B cell (primary cell): ENCODE results near the gene MEN1. TPM values are rescaled to one million over a fixed set of nuclear protein-coding genes. Genes with fewer than 3 reads are reported as not detected.
A peak's percentile ranks its signal among the peaks of the same experiment; 100 is the strongest.

Experiments used
- ATAC-seq: fragments of 200-7000 bp; cut with Tn5 transposase; one replicate; pipeline ENCODE4 v1.10.0; 2021; ENCODE audit warnings: low read depth, mild to moderate bottlenecking, moderate number of reproducible peaks, moderate library complexity
- CTCF ChIA-PET: fragments of 350-600 bp; sonication (Branson Sonifier 250); formaldehyde crosslinking; loops from one replicate; lab custom pipeline; 2021; ENCODE audit warnings: antibody characterized with exemption, inconsistent platforms; lab: Charles Lee
- POLR2A ChIA-PET: fragments of 350-600 bp; sonication (Branson Sonifier 250); formaldehyde crosslinking; loops from one replicate; lab custom pipeline; 2021; ENCODE audit warnings: antibody characterized with exemption; lab: Charles Lee
- DNase-seq: peaks from one replicate; pipeline ENCODE4 v3.0.0; 2013
- H2AFZ ChIP-seq: 2 replicates; pipeline ENCODE4 v1.6.1; 2012; ENCODE audit warnings: mild to moderate bottlenecking, low read depth, low read length; ENCODE audit not compliant: insufficient read depth, poor library complexity, severe bottlenecking
- H3K27ac ChIP-seq, 2 donors: 1 replicate in 1 of 2; 2 replicates in 1 of 2; pipeline ENCODE4 v1.5.1; 2012 to 2013; ENCODE audit warnings: low read length in 2 of 2, mild to moderate bottlenecking in 2 of 2, moderate library complexity in 1 of 2
- H3K27me3 ChIP-seq, 4 experiments: fragments of 200-600 bp in 1 of 4; sonication (generic) in 1 of 4; replicated peaks in 1 of 4; 1 replicate in 2 of 4; 2 replicates in 2 of 4; pipeline versions ENCODE4 v1.6.1 to v1.7.0; 2013 to 2016; ENCODE audit warnings: low read length in 3 of 4, mild to moderate bottlenecking in 2 of 4, mixed read lengths in 1 of 4, moderate library complexity in 1 of 4; ENCODE audit not compliant: insufficient read depth in 4 of 4, control insufficient read depth in 3 of 4; ENCODE audit errors: control extremely low read depth in 1 of 4
- H3K36me3 ChIP-seq, 2 experiments: replicated peaks in 1 of 2; 1 replicate in 1 of 2; 2 replicates in 1 of 2; pipeline versions ENCODE4 v1.6.1 to v1.7.1; 2013; ENCODE audit warnings: low read length in 1 of 2; ENCODE audit not compliant: insufficient read depth in 2 of 2, control insufficient read depth in 1 of 2; ENCODE audit errors: control extremely low read depth in 1 of 2, extremely low read depth in 1 of 2
- H3K4me1 ChIP-seq, 2 donors: fragments of 200-600 bp in 1 of 2; sonication (generic) in 1 of 2; 1 replicate in 1 of 2; 2 replicates in 1 of 2; pipeline versions ENCODE4 v1.5.1 to v1.6.1; 2013 to 2017; ENCODE audit warnings: low read length in 2 of 2; ENCODE audit not compliant: control insufficient read depth in 2 of 2, insufficient read depth in 2 of 2
- H3K4me2 ChIP-seq: replicated peaks from 2 replicates; pipeline ENCODE3; 2012; ENCODE audit warnings: mild to moderate bottlenecking, low read depth, low read length; ENCODE audit not compliant: poor library complexity, severe bottlenecking
- H3K4me3 ChIP-seq, 5 experiments: fragments of 200-600 bp in 1 of 5; sonication (generic) in 1 of 5; 1 replicate in 3 of 5; 2 replicates in 2 of 5; pipeline versions ENCODE4 v1.5.1 to v1.7.0; 2011 to 2016; ENCODE audit warnings: low read length in 4 of 5, mild to moderate bottlenecking in 4 of 5, low read depth in 2 of 5, control low read depth in 1 of 5, moderate library complexity in 1 of 5; ENCODE audit not compliant: insufficient read depth in 1 of 5; ENCODE audit errors: control extremely low read depth in 1 of 5, extremely low read depth in 1 of 5
- H3K79me2 ChIP-seq: fragments of 200-600 bp; sonication (generic); one replicate; pipeline ENCODE4 v1.6.0; 2016; ENCODE audit warnings: low read length; ENCODE audit not compliant: control insufficient read depth, insufficient read depth
- H3K9ac ChIP-seq: fragments of 200-600 bp; sonication (generic); 2 replicates; pipeline ENCODE4 v1.6.1; 2017; ENCODE audit warnings: mild to moderate bottlenecking, low read length, moderate library complexity
- H3K9me3 ChIP-seq, 3 donors: one replicate each; pipeline versions ENCODE4 v1.6.1 to v1.7.1; 2013; ENCODE audit warnings: low read length in 2 of 3; ENCODE audit not compliant: control insufficient read depth in 2 of 3, insufficient read depth in 1 of 3; ENCODE audit errors: control extremely low read depth in 1 of 3
- H4K20me1 ChIP-seq: 2 replicates; pipeline ENCODE4 v1.6.0; 2012; ENCODE audit warnings: mild to moderate bottlenecking, low read length; ENCODE audit not compliant: insufficient read depth, control insufficient read depth, poor library complexity, severe bottlenecking
- H3K27ac Mint-ChIP-seq: one replicate; pipeline ENCODE4 v1.8.0; 2021; ENCODE audit warnings: mixed read lengths
- H3K27me3 Mint-ChIP-seq: one replicate; pipeline ENCODE4 v1.8.0; 2021; ENCODE audit warnings: mixed read lengths
- H3K4me1 Mint-ChIP-seq: one replicate; pipeline ENCODE4 v1.8.0; 2021; ENCODE audit warnings: mixed read lengths
- H3K4me3 Mint-ChIP-seq: one replicate; pipeline ENCODE4 v1.8.0; 2021; ENCODE audit warnings: mixed read lengths
- H3K9me3 Mint-ChIP-seq: one replicate; pipeline ENCODE4 v1.8.0; 2022; ENCODE audit warnings: mixed read lengths; ENCODE audit not compliant: insufficient read depth
- CTCF ChIP-seq: fragments of 200-600 bp; IDR thresholded peaks from one replicate; pipeline ENCODE4 v1.8.0; 2022; ENCODE audit warnings: antibody characterized with exemption, mild to moderate bottlenecking
- EZH2 ChIP-seq: IDR thresholded peaks from 2 replicates; pipeline ENCODE4 v1.6.1; 2012; ENCODE audit warnings: borderline replicate concordance, low read depth, mild to moderate bottlenecking, moderate library complexity, low read length; ENCODE audit not compliant: insufficient read depth, poor library complexity, severe bottlenecking
- WGBS: methylation state at CpG from one replicate; pipeline ENCODE4 v1.1.5; 2013; ENCODE audit warnings: missing lambda C conversion rate; ENCODE audit not compliant: insufficient coverage; 5-methylcytosine and 5-hydroxymethylcytosine counted together
- intact Hi-C: fragments of 100-400 bp; cut with micrococcal nuclease; formaldehyde crosslinking; loops from one replicate; pipeline ENCODE4 v1.10.0; 2022
- polyA plus RNA-seq: library from polyadenylated mRNA; depleted of rRNA; stranded (reverse); fragments of >200 nt; gene quantifications from 2 replicates; pipeline ENCODE4 v1.2.3, GENCODE V29; 2012
- total RNA-seq, 2 donors: library from RNA; stranded (reverse); fragments of 120-200 nt in 1 of 2; gene quantifications; 1 replicate in 1 of 2; 2 replicates in 1 of 2; pipeline versions ENCODE4 v1.2.3 to v1.2.4, GENCODE V29; 2013 to 2022

Gene MEN1
- total and polyA plus RNA-seq, 2 donors (not counting 1 experiment from before 2014, with no cell fraction given), result 48.2 to 68.5 TPM

GRCh38 chr11:64800303-64801157, 9.8 kb downstream of the MEN1 start:
- Mint-ChIP-seq H3K9me3 (no peaks in the 10 kb centered on the region), H3K4me3 (peak overlapping the region; percentile 88), H3K4me1 (peaks cover 46% of the 10 kb centered on the region), H3K27ac (peak overlapping the region; percentile 92), H3K27me3 (no peaks in the 10 kb centered on the region)
- ChIA-PET CTCF (interaction anchor here (0.7 to 7.3 kb wide), 11 partner anchors 9 to 112 kb away, joined by 3 to 73 read pairs (median 6); partner anchors contain the start of genes CDC42BPG, MEN1, RASGRP2 and SF1), POLR2A (interaction anchor here (1.0 to 4.9 kb wide), 6 partner anchors 10 to 57 kb away, joined by 3 to 40 read pairs (median 16); partner anchors contain the start of genes MEN1, RASGRP2 and SF1)
- ATAC-seq (no peak), DNase-seq (peak; percentile 38)
- Histone ChIP-seq H2AFZ (peak overlapping the region; percentile 28), H3K4me3 (peak overlapping the region in 2 of 5 experiments; percentile 41 to 63), H3K36me3 (peaks cover 0 to 55% of the 10 kb centered on the region in 2 experiments), H3K27me3 (no peaks in the 10 kb centered on the region), H3K4me1 (peaks cover 46 to 54% of the 10 kb centered on the region in 2 donors), H3K9me3 (no peaks in the 10 kb centered on the region), H3K27ac (peak overlapping the region; percentile 59 to 90), H3K9ac (peak overlapping the region; percentile 35), H3K79me2 (peaks cover 51% of the 10 kb centered on the region), H4K20me1 (no peaks in the 10 kb centered on the region), H3K4me2 (peak overlapping the region; percentile 98)
- intact Hi-C loops, result loop anchor here (5.0 kb wide), 1 partner anchor 337 kb away; no protein-coding TSS in a partner anchor
- WGBS, result 77% methylated on average over 20 of the region's 26 CpGs
- TF ChIP-seq CTCF (no peak), EZH2 (no peak)
